NT2/D1 (cell line): Measurements from ENCODE around the gene PHKG1.
"Not testable (repeated sequence)": the region's sequence is repeated elsewhere in the genome, so short reads cannot be mapped to it uniquely, and the experiment has no call there.

Experiments
- DNase-seq: peaks from one replicate; pipeline ENCODE4 v3.0.0-alpha.2; 2011; ENCODE audit warnings: low read depth, low spot score
- H3K27me3 ChIP-seq: 2 replicates; pipeline ENCODE4 v1.6.0; 2011; ENCODE audit warnings: mild to moderate bottlenecking; ENCODE audit not compliant: insufficient read length, insufficient read depth
- H3K36me3 ChIP-seq: 2 replicates; pipeline ENCODE4 v1.6.1; 2011; ENCODE audit warnings: mild to moderate bottlenecking, low read length, mixed read lengths; ENCODE audit not compliant: insufficient read depth, insufficient read length
- H3K4me1 ChIP-seq: 2 replicates; pipeline ENCODE4 v1.5.1; 2011; ENCODE audit not compliant: insufficient read depth, insufficient read length
- H3K4me3 ChIP-seq: 2 replicates; pipeline ENCODE4 v1.5.1; 2011; ENCODE audit warnings: low read depth; ENCODE audit not compliant: insufficient read length
- H3K9ac ChIP-seq: 2 replicates; pipeline ENCODE4 v1.6.0; 2011; ENCODE audit warnings: low read depth; ENCODE audit not compliant: insufficient read length
- H3K9me3 ChIP-seq: 2 replicates; pipeline ENCODE4 v1.5.1; 2011; ENCODE audit warnings: mild to moderate bottlenecking, low read length; ENCODE audit not compliant: insufficient read depth
- SUZ12 ChIP-seq: IDR thresholded peaks from 2 replicates; pipeline ENCODE4 v1.6.1; 2011; ENCODE audit not compliant: insufficient read length, insufficient read depth; ENCODE audit errors: extremely low read depth
- YY1 ChIP-seq: IDR thresholded peaks from 2 replicates; pipeline ENCODE4 v1.6.1; 2011; ENCODE audit not compliant: insufficient read length, insufficient read depth
- ZNF274 ChIP-seq: IDR thresholded peaks from 2 replicates; pipeline ENCODE4 v1.6.1; 2011; ENCODE audit warnings: mild to moderate bottlenecking, low read depth, low read length

The PHKG1 gene

GRCh38 chr7:56092789-56093531 is at the start of gene PHKG1:
Gene PHKG1 (minus strand): TSS chr7:56092952. CDS start chr7:56088941, 4,011 bp downstream.
- TF ChIP-seq ZNF274: no peak
- TF ChIP-seq YY1: no peak
- no peak for TF ChIP-seq SUZ12
- peak; percentile 39 for DNase-seq
- Histone ChIP-seq H3K4me1 (peaks cover 2% of the 10 kb centered on the region), H3K36me3 (peaks cover 21% of the 10 kb centered on the region), H3K9me3 (no peaks in the 10 kb centered on the region), H3K27me3 (no peaks in the 10 kb centered on the region), H3K9ac (no peak within 1 kb of the TSS), H3K4me3 (no peak within 1 kb of the TSS)

- not testable (repeated sequence) for H3K36me3 ChIP-seq, H3K9me3 ChIP-seq, H3K27me3 ChIP-seq, H3K9ac ChIP-seq, H3K4me1 ChIP-seq, H3K4me3 ChIP-seq, DNase-seq
Measured at GRCh38 chr7:56131062-56131461, 38.3 kb upstream of the PHKG1 start.

- no peaks in the 10 kb centered on the region for H3K4me1 ChIP-seq
- H3K27me3 ChIP-seq: peaks cover 11% of the 10 kb centered on the region
- H3K9ac ChIP-seq: no peak overlapping the region
- no peaks in the 10 kb centered on the region for H3K9me3 ChIP-seq
- H3K36me3 ChIP-seq: no peaks in the 10 kb centered on the region
- H3K4me3 ChIP-seq: no peak overlapping the region
- no peak for DNase-seq
- TF ChIP-seq ZNF274 (no peak), SUZ12 (no peak)
Measured at GRCh38 chr7:56127241-56127975, 34.7 kb upstream of the PHKG1 start.

- DNase-seq: no peak
- Histone ChIP-seq H3K36me3 (no peaks in the 10 kb centered on the region), H3K4me3 (no peak overlapping the region), H3K4me1 (no peaks in the 10 kb centered on the region), H3K27me3 (peaks cover 11% of the 10 kb centered on the region), H3K9me3 (no peaks in the 10 kb centered on the region), H3K9ac (no peak overlapping the region)
- no peak for TF ChIP-seq SUZ12
- no peak for TF ChIP-seq YY1
- TF ChIP-seq ZNF274: no peak
Measured at GRCh38 chr7:56125831-56126230, 33.1 kb upstream of the PHKG1 start.

- no peak overlapping the region for H3K4me3 ChIP-seq
- TF ChIP-seq SUZ12 (no peak), YY1 (no peak), ZNF274 (no peak)
- no peak overlapping the region for H3K9ac ChIP-seq
Measured at GRCh38 chr7:56124981-56125380, 32.2 kb upstream of the PHKG1 start.

GRCh38 chr7:56121440-56121839 is 28.7 kb upstream of the PHKG1 start:
- H3K9me3 ChIP-seq: no peaks in the 10 kb centered on the region
- no peaks in the 10 kb centered on the region for H3K4me1 ChIP-seq
- no peak overlapping the region for H3K9ac ChIP-seq
- no peak overlapping the region for H3K4me3 ChIP-seq
- no peak for DNase-seq
- TF ChIP-seq ZNF274: no peak
- H3K27me3 ChIP-seq: peaks cover 29% of the 10 kb centered on the region
- H3K36me3 ChIP-seq: no peaks in the 10 kb centered on the region

More at GRCh38 chr7:56124981-56125380, 32.2 kb upstream of the PHKG1 start:
- no peaks in the 10 kb centered on the region for H3K4me1 ChIP-seq
- H3K36me3 ChIP-seq: no peaks in the 10 kb centered on the region
- H3K9me3 ChIP-seq: no peaks in the 10 kb centered on the region
- peaks cover 11% of the 10 kb centered on the region for H3K27me3 ChIP-seq
- no peak for DNase-seq

GRCh38 chr7:56115852-56116538 is 23.2 kb upstream of the PHKG1 start, which contains the start of gene NUPR2:
Gene NUPR2 (minus strand): TSS chr7:56116417. CDS start chr7:56116314, 103 bp downstream.
- Histone ChIP-seq H3K9ac (peak within 1 kb of the TSS; percentile 50), H3K36me3 (no peaks in the 10 kb centered on the region), H3K9me3 (no peaks in the 10 kb centered on the region), H3K27me3 (peaks cover 42% of the 10 kb centered on the region), H3K4me1 (no peaks in the 10 kb centered on the region), H3K4me3 (peak within 1 kb of the TSS; percentile 34)
- DNase-seq: no peak
- TF ChIP-seq ZNF274: no peak
- TF ChIP-seq YY1: no peak
- peak; percentile 44 for TF ChIP-seq SUZ12

GRCh38 chr7:56112244-56112643 is 19.5 kb upstream of the PHKG1 start:
- H3K4me1 ChIP-seq, H3K36me3 ChIP-seq, H3K9ac ChIP-seq, H3K4me3 ChIP-seq, DNase-seq, H3K9me3 ChIP-seq: not testable (repeated sequence)
- peaks cover 32% of the 10 kb centered on the region for H3K27me3 ChIP-seq
